Measurements from ENCODE around the gene OTC. TPM values are rescaled to one million over a fixed set of nuclear protein-coding genes. Genes with fewer than 3 reads are reported as not detected.

The OTC gene
- total RNA-seq, 4 donors from 2014 or later = 0.87 to 3.3 TPM; not detected in 2

Small RNA genes within 50 kb of the gene (small RNA-seq; reads per million reads assigned to genes)
- gene RF00322 = not detected

Other genes with a start within 250 kb of the OTC start
- gene SRPX, start 131.7 kb upstream of the OTC start, total RNA-seq = 100 to 1,000 TPM in 3 of 4 donors, 10 to 100 TPM in 1; 64.0 to 165 (median 135) TPM
- 10 to 100 TPM; 28.9 to 89.8 (median 80.0) TPM for gene RPGR, start 25.1 kb upstream of the OTC start, total RNA-seq
- 10 to 100 TPM; 28.5 to 68.2 (median 40.5) TPM for gene TSPAN7, start 208.9 kb downstream of the OTC start, total RNA-seq